ENCODE results near the gene HEBP2. TPM values are rescaled to one million over a fixed set of nuclear protein-coding genes. Genes with fewer than 3 reads are reported as not detected.
"Not testable (repeated sequence)": the region's sequence is repeated elsewhere in the genome, so short reads cannot be mapped to it uniquely, and the experiment has no call there.

The HEBP2 gene, protein sequence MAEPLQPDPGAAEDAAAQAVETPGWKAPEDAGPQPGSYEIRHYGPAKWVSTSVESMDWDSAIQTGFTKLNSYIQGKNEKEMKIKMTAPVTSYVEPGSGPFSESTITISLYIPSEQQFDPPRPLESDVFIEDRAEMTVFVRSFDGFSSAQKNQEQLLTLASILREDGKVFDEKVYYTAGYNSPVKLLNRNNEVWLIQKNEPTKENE
- total RNA-seq: 100 to 1,000 TPM in 1 of 4 donors, 10 to 100 TPM in 3; 71.1 to 105 (median 77.8) TPM

DNA sequence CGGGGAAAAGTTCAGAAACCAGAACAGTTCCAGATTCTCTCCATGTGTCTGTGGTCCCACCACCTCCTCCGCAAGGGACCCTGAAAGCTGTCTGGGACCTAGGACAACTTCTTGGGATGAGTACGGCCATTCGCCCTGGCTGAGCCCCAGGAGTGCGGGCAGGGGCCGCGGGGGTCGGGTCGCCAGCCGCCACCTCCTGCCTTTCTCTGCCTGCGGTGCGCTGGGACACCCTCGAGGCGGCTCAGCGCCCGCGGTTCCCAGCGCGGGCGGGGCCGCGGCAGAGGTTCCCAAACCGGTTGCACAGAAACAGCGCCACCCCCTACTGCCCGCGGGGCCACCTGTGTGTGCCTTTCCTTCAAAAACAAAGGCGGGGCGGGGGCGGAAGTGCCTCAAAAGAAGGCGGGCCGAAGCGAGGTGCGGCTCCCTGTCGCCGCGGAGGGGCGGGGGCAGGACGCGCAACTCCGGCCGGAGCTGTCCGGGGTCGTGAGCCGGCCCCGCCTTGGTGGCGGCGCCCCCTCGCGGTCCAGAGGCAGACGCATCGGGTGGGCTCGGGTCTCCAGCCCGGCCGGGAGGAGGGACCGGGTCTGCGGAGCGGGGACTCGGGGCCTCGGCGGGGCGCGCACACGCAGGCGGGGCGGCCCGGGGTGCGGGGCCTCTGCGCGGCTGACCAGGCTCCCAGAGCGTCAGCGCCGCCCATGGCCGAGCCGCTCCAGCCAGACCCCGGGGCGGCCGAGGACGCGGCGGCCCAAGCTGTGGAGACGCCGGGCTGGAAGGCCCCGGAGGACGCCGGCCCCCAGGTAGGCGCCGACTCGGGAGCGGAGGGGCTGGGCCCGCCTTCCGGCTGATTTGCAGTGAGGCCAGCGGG lies at the start of gene HEBP2:
TSS of gene HEBP2 (plus strand) at position 423 of the 865 bp plus-strand sequence. CDS start at position 696, 273 bp downstream.
- peak; percentile 96 for ATAC-seq
- no peaks in the 10 kb centered on the region for H3K9me3 ChIP-seq
- H3K27me3 ChIP-seq: no peaks in the 10 kb centered on the region
- peaks cover 0 to 33% (median 0%) of the 10 kb centered on the region in 3 donors for H3K4me1 ChIP-seq
- H3K27ac ChIP-seq: peak within 1 kb of the TSS; percentile 64 to 97 (median 97)
- peak within 1 kb of the TSS; percentile 57 to 93 for H3K4me3 ChIP-seq
- 0% methylated on average over 2 of the region's 92 CpGs for WGBS, 2 donors (ENCODE audit: low coverage in 1 of 2)
- TF ChIP-seq EP300 (IDR thresholded peaks at IDR 0.05) (no peak), POLR2AphosphoS5 (IDR thresholded peaks at IDR 0.05) (peak; percentile 76), POLR2A (IDR thresholded peaks at IDR 0.05) (peak; percentile 73 to 81)
- TF ChIP-seq, protein P1, sequence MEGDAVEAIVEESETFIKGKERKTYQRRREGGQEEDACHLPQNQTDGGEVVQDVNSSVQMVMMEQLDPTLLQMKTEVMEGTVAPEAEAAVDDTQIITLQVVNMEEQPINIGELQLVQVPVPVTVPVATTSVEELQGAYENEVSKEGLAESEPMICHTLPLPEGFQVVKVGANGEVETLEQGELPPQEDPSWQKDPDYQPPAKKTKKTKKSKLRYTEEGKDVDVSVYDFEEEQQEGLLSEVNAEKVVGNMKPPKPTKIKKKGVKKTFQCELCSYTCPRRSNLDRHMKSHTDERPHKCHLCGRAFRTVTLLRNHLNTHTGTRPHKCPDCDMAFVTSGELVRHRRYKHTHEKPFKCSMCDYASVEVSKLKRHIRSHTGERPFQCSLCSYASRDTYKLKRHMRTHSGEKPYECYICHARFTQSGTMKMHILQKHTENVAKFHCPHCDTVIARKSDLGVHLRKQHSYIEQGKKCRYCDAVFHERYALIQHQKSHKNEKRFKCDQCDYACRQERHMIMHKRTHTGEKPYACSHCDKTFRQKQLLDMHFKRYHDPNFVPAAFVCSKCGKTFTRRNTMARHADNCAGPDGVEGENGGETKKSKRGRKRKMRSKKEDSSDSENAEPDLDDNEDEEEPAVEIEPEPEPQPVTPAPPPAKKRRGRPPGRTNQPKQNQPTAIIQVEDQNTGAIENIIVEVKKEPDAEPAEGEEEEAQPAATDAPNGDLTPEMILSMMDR (IDR thresholded peaks at IDR 0.05): peak in 3 of 4 experiments; percentile 47 to 78 (median 58)
- peaks cover 0 to 35% of the 10 kb centered on the region in 2 donors for H3K36me3 ChIP-seq

DNA sequence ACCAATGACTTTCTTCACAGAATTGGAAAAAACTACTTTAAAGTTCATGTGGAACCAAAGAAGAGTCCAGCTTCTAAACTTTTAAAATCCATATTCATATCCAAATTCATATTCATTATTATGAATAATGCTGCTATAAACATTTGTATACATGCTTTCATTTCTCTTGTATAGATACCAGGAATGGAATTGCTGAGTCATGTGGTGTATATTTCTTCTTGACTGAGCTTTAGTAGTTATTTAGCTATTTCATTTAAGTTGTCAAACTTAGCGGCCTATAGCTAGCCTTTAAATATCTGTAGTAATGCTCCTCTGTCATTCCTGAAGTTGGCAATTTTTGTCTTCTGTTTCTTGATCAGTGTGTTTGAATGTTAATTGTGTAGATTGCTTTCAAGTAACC lies 46.1 kb upstream of the HEBP2 start:
- H3K27ac ChIP-seq: no peak overlapping the region
- TF ChIP-seq, protein P1 (IDR thresholded peaks at IDR 0.05): no peak
- TF ChIP-seq POLR2A (IDR thresholded peaks at IDR 0.05) (no peak), POLR2AphosphoS5 (IDR thresholded peaks at IDR 0.05) (no peak), EP300 (IDR thresholded peaks at IDR 0.05) (no peak)
- H3K36me3 ChIP-seq: no peaks in the 10 kb centered on the region
- H3K4me1 ChIP-seq: no peaks in the 10 kb centered on the region
- H3K4me3 ChIP-seq: no peak overlapping the region
- WGBS, 2 donors (ENCODE audit: low coverage in 1 of 2): 81% methylated on average over 1 of the region's 1 CpG; no CpG with 5 or more reads in 1 of the 2 donors
- no peak for ATAC-seq
- H3K27me3 ChIP-seq: peaks cover 11% of the 10 kb centered on the region
- no peaks in the 10 kb centered on the region for H3K9me3 ChIP-seq

DNA sequence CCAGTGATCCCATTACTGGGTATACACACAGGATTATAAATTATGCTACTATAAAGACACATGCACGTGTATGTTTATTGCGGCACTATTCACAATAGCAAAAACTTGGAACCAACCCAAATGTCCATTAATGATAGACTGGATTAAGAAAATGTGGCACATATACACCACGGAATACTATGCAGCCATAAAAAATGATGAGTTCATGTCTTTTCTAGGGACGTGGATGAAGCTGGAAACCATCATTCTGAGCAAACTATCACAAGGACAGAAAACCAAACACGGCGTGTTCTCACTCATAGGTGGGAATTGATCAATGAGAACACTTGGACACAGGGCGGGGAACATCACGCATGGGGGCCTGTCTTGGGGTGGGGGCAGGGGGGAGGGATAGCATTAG lies 35.3 kb upstream of the HEBP2 start:
- ATAC-seq, H3K27me3 ChIP-seq, H3K4me1 ChIP-seq, H3K27ac ChIP-seq, H3K36me3 ChIP-seq, H3K4me3 ChIP-seq, H3K9me3 ChIP-seq: not testable (repeated sequence)
- 88 to 97% methylated on average over 5 to 6 of the region's 8 CpGs for WGBS, 2 donors (ENCODE audit: low coverage in 1 of 2)

DNA sequence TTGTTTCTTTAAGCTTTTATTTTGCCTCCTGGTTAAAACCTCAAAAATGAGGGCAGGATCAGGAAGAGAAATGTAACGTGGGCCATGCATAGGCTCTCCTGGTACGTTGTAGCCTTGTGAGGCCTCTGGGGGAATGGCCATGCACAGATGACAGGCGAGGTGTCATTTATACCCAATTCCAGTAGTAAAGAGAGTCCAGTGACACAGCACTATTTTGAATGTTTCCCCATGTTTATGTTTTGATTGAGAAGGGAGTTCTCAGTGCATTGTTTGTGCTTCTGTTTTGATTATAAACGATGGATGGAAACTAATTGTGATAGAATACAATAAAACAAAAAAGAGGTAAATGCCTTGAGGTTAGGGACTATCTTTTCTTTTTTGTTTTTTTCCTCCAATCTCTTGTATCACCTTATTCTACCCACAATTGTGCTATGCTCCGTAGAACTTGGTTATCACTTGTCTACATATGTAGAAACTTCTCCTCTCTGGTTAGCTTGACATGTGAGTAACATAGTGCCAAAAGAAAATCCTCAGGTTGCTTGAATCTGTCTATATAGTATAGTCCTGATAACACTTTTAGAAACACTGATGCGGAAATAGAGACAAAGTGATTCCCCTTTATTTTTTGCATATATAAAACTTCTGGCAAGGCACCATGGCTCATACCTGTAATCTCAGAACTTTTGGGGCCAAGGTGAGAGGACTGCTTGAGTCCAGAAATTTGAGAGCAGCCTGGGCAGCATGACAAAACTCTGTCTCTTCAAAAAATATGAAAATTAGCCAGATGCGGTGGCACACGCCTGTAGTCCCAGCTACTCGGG lies 33.2 kb upstream of the HEBP2 start:
- Histone ChIP-seq H3K36me3 (no peaks in the 10 kb centered on the region), H3K27ac (no peak overlapping the region), H3K4me3 (no peak overlapping the region), H3K4me1 (no peaks in the 10 kb centered on the region), H3K27me3 (no peaks in the 10 kb centered on the region), H3K9me3 (peaks cover 0 to 5% (median 0%) of the 10 kb centered on the region in 3 donors)
- TF ChIP-seq, protein P1 (IDR thresholded peaks at IDR 0.05): no peak
- TF ChIP-seq POLR2A (IDR thresholded peaks at IDR 0.05) (no peak), POLR2AphosphoS5 (IDR thresholded peaks at IDR 0.05) (no peak), EP300 (IDR thresholded peaks at IDR 0.05) (no peak)
- WGBS, 2 donors (ENCODE audit: low coverage in 1 of 2): 59 to 88% methylated on average over 4 to 7 of the region's 9 CpGs
- ATAC-seq: no peak

DNA sequence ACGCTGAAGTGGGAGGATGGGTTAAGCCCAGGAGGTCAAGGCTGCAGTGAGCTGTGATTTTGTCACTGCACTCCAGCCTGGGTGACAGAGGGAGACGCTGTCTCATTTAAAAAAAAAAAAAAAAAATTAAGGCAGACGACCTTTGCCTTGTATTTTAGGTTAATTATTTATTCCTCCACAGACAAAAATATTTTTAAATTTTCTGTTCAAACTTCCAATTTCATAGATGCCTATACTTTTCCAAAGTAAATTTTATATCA lies 32.6 kb upstream of the HEBP2 start:
- H3K9me3 ChIP-seq: peaks cover 0 to 5% (median 0%) of the 10 kb centered on the region in 3 donors
- 29 to 41% methylated on average over 2 to 3 of the region's 3 CpGs for WGBS, 2 donors (ENCODE audit: low coverage in 1 of 2)
- H3K4me3 ChIP-seq: no peak overlapping the region
- ATAC-seq: no peak
- TF ChIP-seq, protein P1 (IDR thresholded peaks at IDR 0.05): no peak
- no peak for TF ChIP-seq POLR2A (IDR thresholded peaks at IDR 0.05)
- TF ChIP-seq POLR2AphosphoS5 (IDR thresholded peaks at IDR 0.05): no peak
- TF ChIP-seq EP300 (IDR thresholded peaks at IDR 0.05): no peak
- H3K4me1 ChIP-seq: no peaks in the 10 kb centered on the region
- no peak overlapping the region for H3K27ac ChIP-seq
- H3K36me3 ChIP-seq: no peaks in the 10 kb centered on the region
- no peaks in the 10 kb centered on the region for H3K27me3 ChIP-seq

All from gastroesophageal sphincter (tissue), 4 donors.